Measurements from ENCODE around the gene ARNT2.
A peak's percentile ranks its signal among the peaks of the same experiment; 100 is the strongest.

Gene ARNT2

DNA sequence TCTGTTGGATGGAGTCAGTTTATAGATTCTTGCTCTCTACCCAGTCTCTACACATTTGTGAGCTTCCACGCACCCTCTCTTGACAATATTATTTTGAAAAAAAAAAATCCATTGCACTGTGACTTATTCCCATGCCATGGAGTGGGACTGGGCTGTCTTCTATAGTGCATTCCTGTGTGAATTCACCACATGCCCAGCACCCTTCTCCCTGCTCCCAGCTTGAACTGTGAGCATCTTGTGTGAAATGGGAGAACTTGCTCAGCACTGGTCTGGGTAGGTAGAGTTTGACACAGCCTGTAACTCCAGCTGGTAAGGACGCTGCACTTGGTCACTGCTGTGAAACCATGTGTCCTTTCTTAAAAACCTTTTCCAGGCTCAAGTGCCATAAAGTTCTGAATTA lies 91.9 kb downstream of the ARNT2 start:
- H3K4me2 ChIP-seq (ENCODE audit: low read length, poor library complexity, severe bottlenecking) = no peak overlapping the region
- H2BK5ac ChIP-seq (ENCODE audit: low read depth, low read length, poor library complexity, severe bottlenecking) = no peak overlapping the region
- H3K9ac ChIP-seq (ENCODE audit: low read length) = peak overlapping the region; percentile 34
- H3K4me1 ChIP-seq (ENCODE audit: control insufficient read depth, insufficient read depth, low read depth, low read length) = peaks cover 30% of the 10 kb centered on the region
- H3K18ac ChIP-seq (ENCODE audit: low read depth in 1 of 2, low read length in 2 of 2) = no peak overlapping the region
- H3K4ac ChIP-seq (ENCODE audit: low read depth in 1 of 2, low read length in 2 of 2) = no peak overlapping the region
- peak overlapping the region; percentile 94 for H2AK5ac ChIP-seq (ENCODE audit: low read length, severe bottlenecking)
- no peaks in the 10 kb centered on the region for H3K36me3 ChIP-seq (ENCODE audit: control insufficient read depth in 1 of 2, insufficient read depth in 2 of 2, low read depth in 1 of 2, low read length in 2 of 2)
- no peak overlapping the region for H3K23ac ChIP-seq (ENCODE audit: low read length in 2 of 2)
- no peak overlapping the region for H4K8ac ChIP-seq (ENCODE audit: low read length)
- H3K79me1 ChIP-seq (replicated peaks; ENCODE audit: low read length, poor library complexity, severe bottlenecking) = peaks cover 13% of the 10 kb centered on the region
- H4K91ac ChIP-seq (ENCODE audit: low read length) = no peak overlapping the region
- no peak overlapping the region for H2BK120ac ChIP-seq (ENCODE audit: low read depth, low read length)
- no peak overlapping the region for H2BK15ac ChIP-seq (ENCODE audit: low read depth, poor library complexity, severe bottlenecking)
- H3K9me3 ChIP-seq (ENCODE audit: control insufficient read depth, low read length) = no peaks in the 10 kb centered on the region
- H3K27ac ChIP-seq (ENCODE audit: low read length, poor library complexity, severe bottlenecking) = no peak overlapping the region
- H3K14ac ChIP-seq (ENCODE audit: low read length in 2 of 2) = no peak overlapping the region
- no peak for DNase-seq
- H2AFZ ChIP-seq (ENCODE audit: low read depth, low read length) = no peak overlapping the region
- no peaks in the 10 kb centered on the region for H3K27me3 ChIP-seq (ENCODE audit: control insufficient read depth in 1 of 2, insufficient read depth in 1 of 2, low read length in 2 of 2)
- WGBS = 100% methylated on average over 2 of the region's 2 CpGs
- peak overlapping the region in 1 of 2 experiments; percentile 12 for H2BK12ac ChIP-seq (ENCODE audit: low read length in 2 of 2)
- no peak overlapping the region for H3K4me3 ChIP-seq (ENCODE audit: insufficient read depth in 1 of 2, low read depth in 1 of 2, low read length in 2 of 2)

DNA sequence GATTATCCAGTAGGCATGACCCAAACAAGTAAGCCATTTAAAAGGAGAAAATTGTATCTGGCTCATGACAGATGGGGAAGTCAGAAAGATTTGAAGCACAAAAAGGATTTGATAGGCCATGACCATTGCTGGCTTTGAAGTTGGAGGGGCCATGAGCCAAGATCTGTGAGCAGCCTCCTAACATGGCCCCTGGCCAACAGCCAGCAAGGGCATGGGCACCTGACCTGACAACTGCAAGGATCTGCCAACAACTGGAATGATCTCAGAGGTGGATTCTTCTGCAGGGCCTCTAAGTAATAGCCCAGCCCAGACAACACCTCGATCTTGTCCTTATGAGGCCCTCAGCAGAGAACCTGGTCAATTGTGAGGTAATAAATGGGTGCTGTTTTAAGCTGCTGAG lies 93.0 kb downstream of the ARNT2 start:
- no peak overlapping the region for H3K9ac ChIP-seq (ENCODE audit: low read length)
- H3K79me1 ChIP-seq (replicated peaks; ENCODE audit: low read length, poor library complexity, severe bottlenecking) = peaks cover 11% of the 10 kb centered on the region
- H3K27me3 ChIP-seq (ENCODE audit: control insufficient read depth in 1 of 2, insufficient read depth in 1 of 2, low read length in 2 of 2) = no peaks in the 10 kb centered on the region
- H3K36me3 ChIP-seq (ENCODE audit: control insufficient read depth in 1 of 2, insufficient read depth in 2 of 2, low read depth in 1 of 2, low read length in 2 of 2) = peaks cover 0 to under 1% of the 10 kb centered on the region in 2 experiments
- 100% methylated on average over 1 of the region's 1 CpG for WGBS
- H3K4me2 ChIP-seq (ENCODE audit: low read length, poor library complexity, severe bottlenecking) = no peak overlapping the region
- no peak overlapping the region for H2BK120ac ChIP-seq (ENCODE audit: low read depth, low read length)
- H2AFZ ChIP-seq (ENCODE audit: low read depth, low read length) = no peak overlapping the region
- no peak overlapping the region for H4K91ac ChIP-seq (ENCODE audit: low read length)
- H2BK5ac ChIP-seq (ENCODE audit: low read depth, low read length, poor library complexity, severe bottlenecking) = no peak overlapping the region
- peak overlapping the region in 1 of 2 experiments; percentile 43 for H2BK12ac ChIP-seq (ENCODE audit: low read length in 2 of 2)
- H3K23ac ChIP-seq (ENCODE audit: low read length in 2 of 2) = no peak overlapping the region
- H3K9me3 ChIP-seq (ENCODE audit: control insufficient read depth, low read length) = no peaks in the 10 kb centered on the region
- H3K18ac ChIP-seq (ENCODE audit: low read depth in 1 of 2, low read length in 2 of 2) = no peak overlapping the region
- H4K8ac ChIP-seq (ENCODE audit: low read length) = no peak overlapping the region
- H2BK15ac ChIP-seq (ENCODE audit: low read depth, poor library complexity, severe bottlenecking) = no peak overlapping the region
- H2AK5ac ChIP-seq (ENCODE audit: low read length, severe bottlenecking) = peak overlapping the region; percentile 15
- H3K14ac ChIP-seq (ENCODE audit: low read length in 2 of 2) = no peak overlapping the region
- no peak overlapping the region for H3K4ac ChIP-seq (ENCODE audit: low read depth in 1 of 2, low read length in 2 of 2)
- H3K4me1 ChIP-seq (ENCODE audit: control insufficient read depth, insufficient read depth, low read depth, low read length) = peaks cover 26% of the 10 kb centered on the region
- no peak overlapping the region for H3K27ac ChIP-seq (ENCODE audit: low read length, poor library complexity, severe bottlenecking)
- no peak overlapping the region for H3K4me3 ChIP-seq (ENCODE audit: insufficient read depth in 1 of 2, low read depth in 1 of 2, low read length in 2 of 2)
- DNase-seq = no peak

DNA sequence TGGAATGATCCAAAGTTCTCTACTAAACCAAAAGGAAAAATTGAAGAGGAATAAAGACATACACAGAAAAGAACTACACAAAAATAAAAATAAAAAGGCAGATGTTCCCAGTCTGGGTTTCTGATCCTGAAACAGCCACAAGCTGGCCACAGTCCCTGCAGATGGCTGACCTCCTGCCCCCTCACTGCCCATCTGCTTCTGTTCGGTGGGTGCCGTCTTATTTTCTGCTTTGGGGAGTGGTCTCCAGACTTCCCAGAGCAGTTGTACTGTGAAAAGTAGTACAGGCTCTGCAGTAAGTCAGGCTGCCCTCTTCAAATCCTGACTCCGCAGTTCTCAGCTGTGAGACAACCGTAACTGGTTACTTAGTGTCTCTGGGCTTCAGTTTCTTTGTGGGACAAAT lies 94.5 kb downstream of the ARNT2 start:
- no peak overlapping the region for H2BK120ac ChIP-seq (ENCODE audit: low read depth, low read length)
- H3K23ac ChIP-seq (ENCODE audit: low read length in 2 of 2) = no peak overlapping the region
- no peak overlapping the region for H2AFZ ChIP-seq (ENCODE audit: low read depth, low read length)
- peaks cover 2% of the 10 kb centered on the region for H3K9me3 ChIP-seq (ENCODE audit: control insufficient read depth, low read length)
- no peak overlapping the region for H3K14ac ChIP-seq (ENCODE audit: low read length in 2 of 2)
- no peak overlapping the region for H3K27ac ChIP-seq (ENCODE audit: low read length, poor library complexity, severe bottlenecking)
- no peak overlapping the region for H3K4me2 ChIP-seq (ENCODE audit: low read length, poor library complexity, severe bottlenecking)
- peak overlapping the region; percentile 58 for H2AK5ac ChIP-seq (ENCODE audit: low read length, severe bottlenecking)
- no peak overlapping the region for H2BK12ac ChIP-seq (ENCODE audit: low read length in 2 of 2)
- H3K27me3 ChIP-seq (ENCODE audit: control insufficient read depth in 1 of 2, insufficient read depth in 1 of 2, low read length in 2 of 2) = no peaks in the 10 kb centered on the region
- H3K4me1 ChIP-seq (ENCODE audit: control insufficient read depth, insufficient read depth, low read depth, low read length) = peaks cover 23% of the 10 kb centered on the region
- no peak for DNase-seq
- H3K4ac ChIP-seq (ENCODE audit: low read depth in 1 of 2, low read length in 2 of 2) = no peak overlapping the region
- H4K8ac ChIP-seq (ENCODE audit: low read length) = no peak overlapping the region
- H3K4me3 ChIP-seq (ENCODE audit: insufficient read depth in 1 of 2, low read depth in 1 of 2, low read length in 2 of 2) = no peak overlapping the region
- H4K91ac ChIP-seq (ENCODE audit: low read length) = no peak overlapping the region
- H3K9ac ChIP-seq (ENCODE audit: low read length) = no peak overlapping the region
- no peak overlapping the region for H2BK15ac ChIP-seq (ENCODE audit: low read depth, poor library complexity, severe bottlenecking)
- no peak overlapping the region for H2BK5ac ChIP-seq (ENCODE audit: low read depth, low read length, poor library complexity, severe bottlenecking)
- 90% methylated on average over 4 of the region's 4 CpGs for WGBS
- H3K79me1 ChIP-seq (replicated peaks; ENCODE audit: low read length, poor library complexity, severe bottlenecking) = peaks cover 11% of the 10 kb centered on the region
- peaks cover 0 to 9% of the 10 kb centered on the region in 2 experiments for H3K36me3 ChIP-seq (ENCODE audit: control insufficient read depth in 1 of 2, insufficient read depth in 2 of 2, low read depth in 1 of 2, low read length in 2 of 2)
- no peak overlapping the region for H3K18ac ChIP-seq (ENCODE audit: low read depth in 1 of 2, low read length in 2 of 2)

DNA sequence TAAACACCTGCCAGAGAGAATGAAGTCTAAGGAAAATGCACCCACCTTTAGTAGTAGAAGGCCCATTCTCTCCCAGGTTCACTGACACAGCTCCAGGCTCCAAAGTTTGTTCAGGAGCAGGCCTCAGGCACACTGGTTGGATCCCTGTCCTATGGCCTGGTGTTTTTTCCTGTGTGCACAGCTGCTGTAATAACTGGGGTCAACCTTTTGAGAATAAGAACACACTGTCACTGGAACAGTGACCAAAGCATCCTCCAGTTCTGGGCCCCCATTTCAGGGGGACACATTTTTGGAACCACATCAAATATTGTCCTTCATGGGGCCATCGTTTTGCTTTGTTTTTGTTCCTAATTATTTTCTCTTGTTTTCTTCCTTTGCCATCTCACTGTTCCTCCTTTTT lies 95.8 kb downstream of the ARNT2 start:
- H3K27ac ChIP-seq (ENCODE audit: low read length, poor library complexity, severe bottlenecking) = no peak overlapping the region
- no peak overlapping the region for H3K9ac ChIP-seq (ENCODE audit: low read length)
- no peak overlapping the region for H2BK5ac ChIP-seq (ENCODE audit: low read depth, low read length, poor library complexity, severe bottlenecking)
- no peak overlapping the region for H3K14ac ChIP-seq (ENCODE audit: low read length in 2 of 2)
- peaks cover 15% of the 10 kb centered on the region for H3K9me3 ChIP-seq (ENCODE audit: control insufficient read depth, low read length)
- H2AK5ac ChIP-seq (ENCODE audit: low read length, severe bottlenecking) = peak overlapping the region; percentile 26
- no peak overlapping the region for H2BK120ac ChIP-seq (ENCODE audit: low read depth, low read length)
- H3K36me3 ChIP-seq (ENCODE audit: control insufficient read depth in 1 of 2, insufficient read depth in 2 of 2, low read depth in 1 of 2, low read length in 2 of 2) = peaks cover 0 to 12% of the 10 kb centered on the region in 2 experiments
- H3K4ac ChIP-seq (ENCODE audit: low read depth in 1 of 2, low read length in 2 of 2) = no peak overlapping the region
- no peak overlapping the region for H3K23ac ChIP-seq (ENCODE audit: low read length in 2 of 2)
- no peak overlapping the region for H2AFZ ChIP-seq (ENCODE audit: low read depth, low read length)
- no peak overlapping the region for H4K8ac ChIP-seq (ENCODE audit: low read length)
- H3K4me1 ChIP-seq (ENCODE audit: control insufficient read depth, insufficient read depth, low read depth, low read length) = peaks cover 15% of the 10 kb centered on the region
- no peak overlapping the region for H2BK12ac ChIP-seq (ENCODE audit: low read length in 2 of 2)
- no peak overlapping the region for H3K4me2 ChIP-seq (ENCODE audit: low read length, poor library complexity, severe bottlenecking)
- no peak for DNase-seq
- H2BK15ac ChIP-seq (ENCODE audit: low read depth, poor library complexity, severe bottlenecking) = no peak overlapping the region
- 78% methylated on average over 1 of the region's 1 CpG for WGBS
- H3K18ac ChIP-seq (ENCODE audit: low read depth in 1 of 2, low read length in 2 of 2) = no peak overlapping the region
- H3K79me1 ChIP-seq (replicated peaks; ENCODE audit: low read length, poor library complexity, severe bottlenecking) = peaks cover 11% of the 10 kb centered on the region
- H4K91ac ChIP-seq (ENCODE audit: low read length) = peak overlapping the region; percentile 28
- H3K4me3 ChIP-seq (ENCODE audit: insufficient read depth in 1 of 2, low read depth in 1 of 2, low read length in 2 of 2) = no peak overlapping the region
- no peaks in the 10 kb centered on the region for H3K27me3 ChIP-seq (ENCODE audit: control insufficient read depth in 1 of 2, insufficient read depth in 1 of 2, low read length in 2 of 2)

All from mesenchymal stem cell (in vitro differentiated cells and primary cell).